Stimulated activated CD8-positive, alpha-beta memory T cell treated with anti-CD3 and anti-CD28 coated beads, Interleukin-7, amount 100 ng/mL, for 24 hours (primary cell): ENCODE results near the gene CNTNAP2.

Source experiments
- DNase-seq: peaks from one replicate; pipeline ENCODE4 v3.0.0-alpha.2; 2020; ENCODE audit warnings: low read depth

Gene CNTNAP2

DNA sequence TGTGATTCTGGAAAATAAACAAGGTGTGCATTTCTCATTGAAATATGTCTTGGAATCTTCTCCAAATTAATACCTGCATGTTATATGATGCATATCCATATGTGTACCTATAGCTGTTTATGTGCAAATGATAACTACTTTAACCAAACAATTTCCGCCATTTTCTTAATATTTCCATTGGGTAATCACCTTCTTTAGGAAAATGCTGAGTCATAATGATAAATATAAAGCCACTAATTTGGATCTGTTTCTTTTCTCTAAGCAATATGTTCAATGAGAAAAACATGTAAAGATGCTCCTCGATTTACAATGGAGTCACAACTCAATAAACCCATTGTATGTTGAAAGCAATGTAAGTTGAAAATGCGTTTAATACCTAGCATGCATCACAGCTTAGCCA is 574.4 kb downstream of the CNTNAP2 start:
- DNase-seq, result no peak

DNA sequence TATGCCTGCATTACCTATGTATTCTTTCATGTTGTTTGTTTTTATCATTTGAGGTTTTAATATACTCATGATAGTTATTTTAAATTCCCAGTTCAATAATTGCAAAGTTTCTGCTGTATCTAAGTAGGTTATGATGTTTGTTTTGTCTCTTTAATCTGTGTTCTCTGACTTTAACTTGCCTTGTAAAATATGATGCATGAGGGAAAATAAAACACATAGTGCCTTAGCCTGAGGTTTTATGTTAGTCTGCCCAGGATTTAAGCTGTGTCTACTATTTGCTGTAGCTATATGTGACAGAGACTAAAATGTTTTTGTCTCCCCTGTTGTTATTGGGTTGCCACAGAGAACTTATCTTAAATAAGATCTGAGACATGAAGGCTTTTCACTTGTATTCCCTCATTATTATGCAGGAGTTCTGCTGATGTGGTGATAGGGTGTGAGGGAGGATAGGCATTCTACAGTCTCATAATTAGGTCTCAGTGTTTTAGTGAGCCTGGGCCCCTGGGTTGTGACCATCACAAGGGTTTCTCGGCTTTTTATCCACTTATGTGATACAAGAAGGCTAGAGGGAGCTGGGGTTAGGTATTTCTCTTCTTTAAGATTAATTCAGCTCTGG is 582.5 kb downstream of the CNTNAP2 start:
- no peak for DNase-seq

DNA sequence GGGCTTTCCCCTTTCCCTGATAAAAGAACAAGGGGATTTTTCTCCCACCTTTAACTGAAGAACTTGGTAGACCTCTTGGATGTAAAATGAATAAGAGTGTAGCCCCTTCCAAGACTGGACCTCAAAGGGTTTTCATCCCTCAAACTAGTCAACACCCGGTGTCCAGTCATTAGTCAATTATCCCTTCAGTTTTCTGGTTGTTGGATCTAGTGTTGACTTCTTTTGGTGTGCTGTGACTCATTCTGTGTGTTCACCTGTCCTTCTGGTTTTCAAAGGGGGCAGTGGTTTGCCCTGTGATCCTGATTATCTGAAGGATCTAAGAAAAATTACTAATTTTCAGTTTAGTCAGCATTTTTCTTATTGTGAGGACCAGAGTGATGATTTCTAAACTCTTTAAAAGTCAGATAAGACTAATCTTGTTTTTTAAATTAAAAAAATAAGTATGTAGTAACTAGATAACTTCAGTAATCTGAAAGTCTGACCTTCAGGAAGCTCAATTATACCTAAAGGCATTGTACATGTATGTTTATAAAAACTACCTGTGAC is 583.5 kb downstream of the CNTNAP2 start:
- DNase-seq, result no peak

DNA sequence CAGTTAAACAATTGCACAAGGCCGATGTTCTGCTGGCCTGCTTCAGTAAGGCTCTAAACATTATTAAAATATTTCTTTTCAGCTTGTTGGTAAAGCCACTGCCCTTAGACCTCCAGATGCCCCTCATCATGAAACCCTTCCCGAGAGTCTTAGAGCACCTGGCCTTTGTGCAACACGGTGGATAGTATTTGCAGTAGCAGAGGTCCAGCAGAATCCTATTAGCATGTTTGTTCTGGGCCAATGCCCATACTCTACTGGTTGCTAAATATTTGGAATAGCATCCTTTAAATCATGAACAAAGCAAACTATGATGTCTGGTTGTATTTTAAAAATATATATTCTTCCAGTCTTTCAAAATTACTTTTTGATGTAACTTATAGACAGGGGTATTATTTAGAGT is 584.6 kb downstream of the CNTNAP2 start:
- DNase-seq, result no peak

DNA sequence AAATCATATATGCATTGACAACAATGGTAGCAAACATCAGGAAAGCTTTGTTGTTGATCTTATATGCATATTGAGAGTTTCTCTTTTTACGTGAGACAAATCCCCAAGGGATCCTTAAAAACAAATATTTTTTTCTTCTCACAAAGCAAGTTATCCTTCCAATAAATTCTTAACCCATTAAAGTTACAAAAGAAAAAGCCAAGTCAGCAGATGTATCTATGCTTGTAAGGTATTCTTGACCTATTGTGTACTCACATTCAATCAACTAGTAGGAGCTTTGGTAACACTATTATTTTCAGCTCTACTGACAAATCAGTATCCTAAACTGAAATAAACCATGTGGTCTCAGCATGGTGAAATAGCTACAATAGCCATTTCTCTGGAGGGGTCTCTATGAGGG is 586.3 kb downstream of the CNTNAP2 start:
- DNase-seq, result no peak

DNA sequence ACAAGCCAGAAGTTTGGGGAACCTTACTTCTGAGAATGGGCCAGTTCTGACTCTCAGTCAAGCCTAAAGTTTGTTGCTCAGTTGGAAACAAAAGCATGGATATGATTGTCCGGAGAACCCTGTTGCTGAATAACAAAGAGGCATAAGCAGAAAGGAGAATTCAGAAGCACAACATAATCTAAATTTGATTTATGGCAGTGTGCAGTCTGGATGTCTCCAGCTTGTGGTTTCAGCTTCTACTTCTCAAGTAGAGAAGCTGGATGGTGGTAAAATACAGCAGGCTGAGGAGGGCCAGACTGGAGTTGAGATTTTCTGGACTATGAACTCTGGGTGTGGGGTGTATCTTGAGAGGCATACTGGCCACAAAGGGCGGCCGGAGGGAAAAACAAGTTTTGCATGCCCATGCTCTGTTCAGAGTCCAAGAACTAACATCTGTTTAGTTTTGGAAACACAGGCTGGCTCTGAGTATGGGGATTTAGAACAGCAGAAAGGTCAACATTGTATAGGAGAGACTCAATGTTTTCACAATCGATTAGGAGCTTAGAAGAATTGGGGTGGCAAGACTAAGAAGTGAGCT is 592.9 kb downstream of the CNTNAP2 start:
- no peak for DNase-seq

DNA sequence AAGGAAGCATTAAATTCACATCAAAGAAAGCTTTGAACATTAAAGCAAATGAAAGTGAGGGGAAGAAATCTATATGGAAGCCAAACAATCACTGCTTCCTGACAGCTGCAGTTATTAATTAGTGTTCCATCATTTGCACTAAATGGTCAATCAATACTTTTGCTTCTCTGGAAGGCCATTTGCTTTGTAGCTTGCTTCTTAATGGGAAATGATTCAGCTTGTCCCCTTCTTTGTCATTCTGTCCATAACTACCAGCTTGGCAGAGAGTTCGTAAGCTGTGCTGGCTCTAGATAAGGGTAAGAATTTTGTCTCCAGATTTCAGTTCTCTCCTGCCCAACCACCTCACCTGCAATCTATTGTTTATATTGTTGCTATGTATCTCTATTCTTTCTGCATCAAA is 596.6 kb downstream of the CNTNAP2 start:
- DNase-seq, result no peak

DNA sequence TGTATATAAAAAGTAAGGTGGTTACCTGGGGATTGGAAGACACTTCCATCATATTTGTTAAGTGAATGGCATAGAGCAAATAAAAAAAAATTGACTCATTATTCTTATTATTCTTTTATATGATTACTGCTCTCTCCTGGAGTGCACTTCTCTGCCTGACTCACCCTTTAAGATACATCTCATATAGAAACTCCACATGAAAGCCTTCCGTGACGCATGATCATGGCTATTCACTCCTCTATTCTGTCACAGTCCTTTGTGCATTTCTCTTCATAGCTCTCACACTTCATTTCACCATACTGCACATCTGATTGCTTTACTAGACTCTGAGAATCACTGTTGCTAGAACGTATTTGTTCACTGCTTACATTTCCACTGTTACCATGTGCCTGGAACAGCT is 597.3 kb downstream of the CNTNAP2 start:
- DNase-seq, result no peak

DNA sequence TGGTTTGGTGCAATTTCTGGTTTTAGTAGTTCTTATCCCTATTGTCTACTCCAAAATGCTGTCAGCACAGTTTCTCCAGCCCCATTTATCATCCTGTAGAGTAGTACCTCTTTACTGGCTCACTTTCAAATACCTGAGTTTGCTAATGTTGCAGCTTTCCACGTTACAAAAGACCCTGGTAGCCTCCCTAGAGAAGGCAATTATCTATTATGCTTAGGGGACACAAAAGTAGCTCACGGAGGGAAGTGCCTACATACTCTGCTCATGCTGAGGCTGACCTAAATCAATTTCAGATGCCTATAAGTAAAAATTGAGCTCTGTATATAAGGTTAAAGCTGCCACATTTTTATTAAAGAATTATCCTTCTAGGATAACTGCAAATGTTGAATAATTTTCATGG is 603.6 kb downstream of the CNTNAP2 start:
- no peak for DNase-seq

DNA sequence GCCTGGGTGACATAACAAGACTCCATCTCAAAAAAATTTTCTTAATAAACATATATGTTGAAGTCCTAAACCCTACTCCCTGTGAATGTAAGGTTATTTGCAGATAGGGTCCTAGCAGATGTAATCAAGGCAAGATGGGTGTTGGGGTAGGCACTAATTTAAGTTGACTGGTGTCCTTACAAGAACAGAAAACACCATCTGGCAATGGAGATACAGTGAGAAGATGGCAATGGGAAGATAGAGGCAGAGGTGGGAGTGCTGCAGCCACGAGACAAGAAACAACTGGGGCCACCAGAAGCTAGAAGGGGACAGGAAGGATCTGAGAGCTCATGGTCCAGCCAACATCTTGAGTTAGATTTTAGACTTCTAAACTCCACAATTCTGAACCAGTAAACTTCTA is 606.4 kb downstream of the CNTNAP2 start:
- DNase-seq, result no peak

DNA sequence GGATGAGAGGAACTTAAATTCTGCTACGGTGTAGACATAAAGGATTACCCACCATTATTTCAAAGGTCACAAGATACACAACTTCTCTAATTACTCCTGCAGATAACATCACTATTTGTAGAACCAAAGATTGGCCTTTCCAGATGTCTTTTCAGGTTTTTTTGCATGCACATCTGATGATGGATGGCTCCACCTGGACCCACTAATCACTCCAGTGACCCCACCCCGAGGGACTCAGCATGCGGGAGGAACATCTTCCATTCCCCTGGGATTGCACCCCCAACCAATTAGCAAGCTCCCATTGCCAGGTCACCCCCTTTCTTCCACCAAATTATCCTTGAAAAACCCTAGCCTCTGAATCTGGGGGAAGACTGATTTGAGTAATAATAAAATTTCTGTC is 608.9 kb downstream of the CNTNAP2 start:
- no peak for DNase-seq

DNA sequence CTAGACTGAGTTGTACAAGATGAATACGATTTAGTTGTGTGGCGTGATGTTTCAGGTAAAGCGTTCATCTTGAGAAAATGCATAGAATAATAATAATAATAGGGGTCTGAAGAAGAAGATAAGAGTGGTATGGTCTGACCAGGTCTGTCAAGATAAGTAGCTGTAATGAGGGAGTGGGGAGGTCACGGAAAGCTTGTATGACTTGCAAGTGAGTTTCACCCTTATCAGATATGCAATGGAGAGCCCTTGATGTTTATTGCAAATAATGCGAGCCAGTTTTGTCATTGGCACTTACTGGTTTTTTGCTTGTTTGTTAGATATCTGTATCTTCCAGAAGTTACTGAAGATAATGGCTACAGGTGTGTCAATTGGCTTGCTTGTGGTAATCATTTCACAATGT is 611.5 kb downstream of the CNTNAP2 start:
- DNase-seq, result no peak

DNA sequence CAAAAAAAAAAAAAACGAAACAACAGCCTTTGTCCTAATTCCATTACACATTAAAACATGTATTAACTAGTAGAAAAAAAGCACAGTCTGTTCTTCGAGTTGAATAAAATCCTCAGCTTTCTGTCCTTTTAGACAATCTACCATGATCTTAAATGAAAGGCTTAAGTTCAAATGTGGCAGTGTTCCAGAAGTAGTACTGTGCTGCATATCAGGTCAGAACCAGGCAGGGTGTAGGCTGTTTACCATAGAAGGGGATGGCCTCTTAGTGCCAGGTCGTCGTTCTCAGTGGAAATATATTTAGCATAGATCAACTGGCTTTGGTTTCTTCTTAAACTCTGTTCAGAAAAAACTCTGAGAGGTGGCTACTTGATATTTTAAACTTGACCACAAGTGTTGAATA is 612.0 kb downstream of the CNTNAP2 start:
- DNase-seq, result no peak

DNA sequence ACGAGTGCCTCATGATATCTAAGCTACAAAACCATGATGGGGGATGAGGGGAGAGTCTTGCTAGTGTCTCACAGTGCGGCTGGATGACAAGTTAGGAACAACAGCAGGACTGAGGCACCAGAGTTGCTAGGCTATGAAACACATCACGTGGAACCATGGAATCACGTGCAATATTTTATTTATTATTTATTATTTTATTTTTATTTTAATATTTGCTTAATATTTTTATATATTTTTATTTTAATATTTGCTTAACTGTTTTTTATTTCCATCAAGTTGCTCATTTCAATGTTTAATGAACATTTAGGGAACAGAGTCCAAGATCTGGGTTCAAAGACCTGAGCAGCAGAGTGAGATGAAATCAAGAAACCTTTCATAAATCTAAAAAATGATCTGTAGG is 614.6 kb downstream of the CNTNAP2 start:
- DNase-seq, result no peak

DNA sequence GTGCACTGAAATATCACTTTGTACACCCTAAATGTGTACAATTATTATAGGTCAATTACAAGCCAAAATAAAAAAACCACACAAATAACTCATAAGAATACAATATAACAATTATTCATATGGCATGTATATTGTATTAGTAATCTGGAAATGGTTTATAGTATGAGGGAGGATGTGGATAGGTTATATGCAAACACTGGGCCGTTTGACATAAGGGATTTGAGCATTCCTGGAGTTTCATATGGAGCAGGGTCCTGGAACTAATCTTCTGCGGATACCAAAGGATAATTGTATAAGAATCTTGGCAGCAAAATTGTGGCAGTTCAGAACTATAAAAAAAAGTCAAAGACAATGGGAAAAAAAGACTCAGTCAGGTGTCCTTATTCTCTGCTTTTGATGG is 619.4 kb downstream of the CNTNAP2 start:
- DNase-seq, result no peak

DNA sequence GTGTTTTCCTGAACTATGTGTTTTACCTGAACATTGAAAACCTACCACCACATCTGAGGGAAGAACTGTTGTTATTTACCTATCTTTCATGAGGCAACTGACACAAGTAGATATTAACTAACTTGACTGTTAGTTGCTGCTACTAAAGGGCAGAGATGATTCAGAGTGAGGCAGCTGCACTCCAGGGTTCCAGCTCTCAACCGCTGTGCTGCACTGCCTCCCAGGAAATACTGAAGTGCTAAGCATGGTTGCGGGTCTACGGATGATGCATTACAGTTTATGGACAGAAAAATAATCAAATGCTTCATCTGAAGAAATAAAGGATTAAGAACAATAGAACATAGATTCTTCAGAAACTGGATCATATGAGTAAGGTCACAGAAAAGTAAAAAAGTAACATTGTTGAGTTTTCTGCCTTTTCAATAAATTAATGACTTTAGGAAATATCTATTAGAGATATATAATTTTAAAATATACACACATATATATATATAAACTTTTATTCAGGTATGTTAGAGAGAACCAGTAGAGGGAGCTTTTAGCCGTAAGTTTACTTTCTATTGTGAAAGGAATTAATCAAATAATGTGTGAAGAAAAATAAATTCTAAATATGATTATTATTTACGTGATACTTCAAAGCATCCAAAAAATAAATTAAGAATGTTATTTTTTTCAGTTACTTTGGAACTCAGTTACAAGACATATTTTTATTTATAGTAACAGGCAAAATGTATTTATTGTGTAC is 620.0 kb downstream of the CNTNAP2 start:
- DNase-seq, result no peak

DNA sequence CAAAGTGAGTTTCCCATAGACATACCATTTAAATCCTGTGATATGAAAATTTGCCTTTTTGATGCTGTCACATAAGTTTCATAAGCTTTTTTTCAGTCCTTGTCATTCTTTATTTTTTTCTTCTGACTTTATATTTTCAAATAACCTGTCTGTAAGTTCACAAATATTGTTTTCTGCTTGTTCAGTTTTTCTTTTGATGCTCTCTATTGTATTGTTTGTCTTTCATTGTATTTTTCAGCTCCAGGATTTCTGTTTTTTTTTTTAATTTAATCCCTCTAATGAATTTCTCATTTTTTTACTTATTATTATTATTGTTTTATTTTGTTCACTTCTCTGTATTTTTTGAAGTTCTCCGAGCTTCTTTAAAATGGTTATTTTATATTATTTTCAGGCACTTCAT is 623.4 kb downstream of the CNTNAP2 start:
- no peak for DNase-seq

DNA sequence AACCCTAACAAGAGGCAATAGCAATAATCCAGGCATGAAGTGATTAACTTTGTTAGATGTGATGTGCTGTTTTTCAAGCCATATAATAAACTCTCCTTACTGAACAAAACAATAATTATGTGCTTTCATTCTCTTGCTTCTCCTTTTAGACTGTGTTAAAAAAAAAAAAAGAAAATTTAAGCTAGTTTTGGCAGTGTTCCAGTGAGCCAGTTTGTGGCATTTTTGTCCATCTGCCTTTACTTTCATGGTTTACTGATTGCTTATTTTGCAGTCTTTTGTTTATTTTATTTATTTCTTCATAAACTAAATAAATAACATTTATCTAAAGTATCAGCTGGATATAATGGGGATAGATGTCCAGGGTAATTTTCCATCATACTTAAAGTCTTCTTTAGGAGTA is 625.3 kb downstream of the CNTNAP2 start:
- no peak for DNase-seq

DNA sequence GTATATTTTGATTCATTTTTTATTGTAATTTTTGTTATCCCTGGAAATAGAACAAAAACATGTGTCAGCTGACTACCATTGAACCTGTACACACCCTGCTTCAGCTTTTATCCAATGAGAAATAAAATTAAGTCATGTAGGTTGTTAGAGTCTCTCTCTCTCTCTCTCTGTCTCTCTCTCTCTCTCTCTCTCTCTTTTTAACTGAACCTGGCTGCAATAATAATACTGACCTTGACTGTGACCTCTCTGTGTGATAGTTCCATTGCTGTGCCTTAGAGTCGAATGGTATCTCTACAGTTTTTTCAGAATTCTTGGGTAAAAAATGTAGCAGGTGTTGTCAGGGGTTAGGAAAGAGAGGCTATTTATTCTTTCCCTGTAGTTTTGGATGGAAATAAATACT is 637.8 kb downstream of the CNTNAP2 start:
- no peak for DNase-seq

DNA sequence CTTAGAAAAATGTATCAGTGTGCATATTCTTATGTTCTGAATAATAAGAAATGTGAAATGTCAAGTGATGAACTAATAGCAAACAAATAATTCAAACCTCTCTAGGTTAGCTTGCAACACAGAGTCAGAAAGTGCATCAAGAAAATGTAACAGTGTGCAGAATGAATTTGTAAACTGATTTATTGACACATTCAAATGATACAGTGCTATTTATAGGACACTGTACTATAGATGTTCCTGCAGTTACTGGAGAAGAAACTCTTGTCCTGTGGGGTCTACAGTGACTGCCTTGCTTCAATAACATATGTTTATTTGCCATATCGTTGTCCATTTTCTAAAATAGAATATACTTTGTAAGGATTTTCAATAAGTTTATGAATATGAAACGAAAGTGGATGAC is 639.0 kb downstream of the CNTNAP2 start:
- DNase-seq, result no peak

DNA sequence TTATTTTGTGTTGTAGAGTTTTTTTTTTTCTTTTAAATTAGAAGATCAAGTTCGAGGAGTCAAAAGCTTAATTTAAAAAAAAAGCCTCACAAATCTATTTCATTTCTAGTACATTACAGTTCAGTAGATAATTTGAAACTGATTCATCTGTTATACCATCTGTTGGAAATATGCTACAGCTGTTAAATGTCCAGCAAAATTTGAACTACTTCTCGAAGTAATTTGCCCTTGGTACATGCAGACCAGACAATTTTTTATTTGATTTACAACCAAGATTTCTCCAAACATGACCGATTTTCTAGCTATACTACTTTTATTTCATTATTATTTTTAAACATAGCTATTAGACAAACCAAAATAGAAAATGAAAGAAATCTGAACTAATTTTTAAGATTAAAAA is 647.9 kb downstream of the CNTNAP2 start:
- DNase-seq, result no peak

DNA sequence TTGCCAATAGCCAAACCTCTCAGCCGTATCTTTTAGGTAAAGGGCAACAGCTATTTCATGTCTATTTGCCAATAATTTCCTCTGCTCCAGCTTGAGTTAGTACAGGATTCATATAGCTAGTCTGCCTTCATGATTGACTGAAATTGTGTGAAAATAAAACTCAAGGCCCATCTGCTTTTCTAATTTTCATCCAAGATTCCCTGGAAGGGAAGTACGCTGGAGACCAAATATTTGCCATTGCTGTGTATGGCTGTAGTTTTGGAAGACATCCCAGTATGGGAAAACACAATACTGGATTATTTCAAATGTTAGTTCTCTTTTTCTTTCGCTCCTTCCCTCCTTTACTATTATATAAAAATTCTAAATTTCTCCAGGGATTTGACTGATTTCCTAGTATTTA is 652.4 kb downstream of the CNTNAP2 start:
- no peak for DNase-seq

DNA sequence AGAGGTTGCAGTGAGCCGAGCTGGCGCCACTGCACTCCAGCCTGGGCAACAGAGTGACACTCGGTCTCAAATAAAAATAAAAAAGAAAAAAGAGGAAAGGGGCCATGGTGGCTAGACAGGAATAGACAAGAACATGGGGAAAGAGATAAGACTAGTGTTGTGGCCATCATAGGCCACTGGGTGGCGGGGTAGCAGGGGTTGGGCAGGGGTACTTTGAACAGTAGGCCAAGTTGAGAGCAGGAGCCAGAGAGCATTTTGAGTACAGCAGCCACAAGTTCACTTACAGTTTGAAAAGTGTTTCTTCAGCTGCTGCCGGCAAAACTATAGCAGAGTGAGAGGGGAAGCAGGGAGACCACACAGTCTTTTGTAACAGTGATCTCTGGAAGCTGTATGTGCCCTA is 656.0 kb downstream of the CNTNAP2 start:
- no peak for DNase-seq

DNA sequence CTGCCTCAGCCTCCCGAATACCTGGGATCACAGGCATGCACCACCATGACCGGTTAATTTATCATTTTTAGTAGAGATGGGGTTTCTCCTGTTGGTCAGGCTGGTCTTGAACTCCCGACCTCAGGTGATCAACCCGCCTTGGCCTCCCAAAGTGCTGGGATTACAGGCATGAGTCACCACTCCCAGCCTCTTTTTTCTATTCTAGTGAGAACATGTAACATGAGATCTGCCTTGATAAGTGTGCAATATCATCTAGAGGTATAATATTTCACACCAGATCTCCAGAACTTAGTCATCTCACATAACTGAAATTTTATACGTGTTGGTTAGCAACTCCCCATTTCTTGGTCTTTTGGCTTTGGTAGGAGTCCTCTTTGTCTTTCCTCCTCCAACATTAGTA is 656.9 kb downstream of the CNTNAP2 start:
- DNase-seq, result no peak
